Nucleus accumbens (tissue), 56 donors: ENCODE results near the gene BTAF1.
"Not testable (repeated sequence)": the region's sequence is repeated elsewhere in the genome, so short reads cannot be mapped to it uniquely, and the experiment has no call there.

Experiments
- DNase-seq, 56 donors: peaks; one replicate each; lab custom pipeline; 2025; lab: John Stamatoyannopoulos, UW

The BTAF1 gene

DNA sequence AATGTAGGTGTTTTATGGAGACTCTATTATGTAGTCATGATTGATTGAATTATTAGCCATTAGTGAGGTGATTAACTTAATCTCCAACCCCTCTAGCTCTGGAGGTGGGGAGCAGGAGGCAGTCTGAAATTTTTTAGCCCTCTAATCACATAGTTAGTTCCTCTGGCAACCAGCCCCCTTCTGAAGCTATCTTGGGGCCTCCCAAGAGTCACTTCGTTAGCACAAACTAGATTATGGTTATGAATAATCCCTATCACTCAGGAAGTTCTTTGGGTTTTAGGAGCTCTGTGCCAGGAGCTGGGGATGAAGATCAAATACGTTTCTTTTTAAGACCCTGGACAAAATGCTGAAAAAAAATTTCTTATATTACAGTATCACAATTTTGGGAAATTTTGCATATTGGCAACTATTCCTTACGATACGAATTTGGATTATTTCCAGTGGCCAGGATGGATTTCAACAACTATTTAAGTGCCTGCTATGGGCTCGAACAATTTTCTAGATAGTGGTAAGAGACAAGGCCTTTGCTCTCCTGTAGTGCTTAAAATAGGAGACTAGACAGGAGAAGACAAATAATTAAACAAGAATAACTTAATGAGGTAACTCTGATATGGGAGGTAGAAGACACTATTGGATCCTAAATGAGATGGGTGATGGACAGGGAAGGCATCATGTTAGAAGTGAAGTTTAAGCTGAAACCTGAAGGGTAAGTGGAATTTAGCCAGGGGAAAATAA, 52.9 kb downstream of the BTAF1 start:
- no peak for DNase-seq

DNA sequence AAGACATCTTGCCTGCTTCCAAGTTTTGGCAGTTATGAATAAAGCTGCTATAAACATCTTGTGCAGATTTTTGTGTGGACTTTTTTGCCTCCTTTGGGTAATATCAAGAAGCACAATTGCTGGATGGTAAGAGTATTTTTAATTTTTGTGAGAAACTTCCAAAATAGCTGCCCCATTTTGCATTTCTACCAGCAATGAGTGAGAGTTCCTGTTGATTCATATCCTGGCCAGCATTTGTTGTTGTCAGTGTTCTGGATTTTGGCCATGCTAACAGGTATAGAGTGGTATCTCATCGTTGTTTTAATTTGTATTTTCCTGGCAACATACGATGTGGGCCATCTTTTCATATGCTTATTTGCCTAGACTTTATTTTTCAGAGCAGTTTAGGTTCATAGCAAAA, 53.9 kb downstream of the BTAF1 start:
- no peak for DNase-seq

DNA sequence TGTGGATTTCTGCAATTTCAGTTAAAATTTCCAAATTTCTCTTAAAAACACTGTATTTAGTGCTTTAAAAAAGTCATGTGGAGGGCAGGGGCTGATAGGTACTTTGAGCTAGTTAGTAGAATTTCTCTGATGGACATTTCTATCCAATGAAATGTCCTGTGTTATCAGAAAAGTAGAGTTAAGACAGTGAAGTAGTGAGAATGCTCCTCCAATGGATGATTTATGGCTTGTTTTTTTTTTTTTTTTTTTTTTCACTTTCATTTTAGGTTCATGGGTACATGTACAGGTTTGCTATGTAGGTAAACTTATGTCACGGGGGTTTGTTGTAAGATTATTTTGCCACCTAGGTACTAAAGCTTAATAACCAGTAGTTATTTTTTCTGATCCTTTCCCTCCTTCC, 55.0 kb downstream of the BTAF1 start:
- no peak for DNase-seq

DNA sequence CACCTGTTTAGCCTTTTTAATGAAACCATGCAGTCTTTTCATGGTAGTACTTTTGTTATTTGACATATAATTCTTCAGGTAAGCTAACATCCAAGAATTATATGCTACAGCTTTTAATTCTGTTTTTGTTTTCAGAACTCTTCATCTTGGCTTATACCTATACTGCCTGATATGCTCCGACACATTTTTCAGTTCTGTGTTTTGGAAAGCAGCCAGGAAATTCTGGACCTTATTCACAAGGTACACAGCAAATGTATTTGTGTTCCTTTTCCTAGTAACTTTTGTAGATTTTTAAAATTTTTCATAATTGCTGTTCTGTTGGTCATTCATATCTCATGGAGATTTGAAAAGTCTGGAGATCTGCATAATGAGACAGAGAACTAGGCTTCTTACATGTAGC, 56.7 kb downstream of the BTAF1 start:
- DNase-seq: no peak

DNA sequence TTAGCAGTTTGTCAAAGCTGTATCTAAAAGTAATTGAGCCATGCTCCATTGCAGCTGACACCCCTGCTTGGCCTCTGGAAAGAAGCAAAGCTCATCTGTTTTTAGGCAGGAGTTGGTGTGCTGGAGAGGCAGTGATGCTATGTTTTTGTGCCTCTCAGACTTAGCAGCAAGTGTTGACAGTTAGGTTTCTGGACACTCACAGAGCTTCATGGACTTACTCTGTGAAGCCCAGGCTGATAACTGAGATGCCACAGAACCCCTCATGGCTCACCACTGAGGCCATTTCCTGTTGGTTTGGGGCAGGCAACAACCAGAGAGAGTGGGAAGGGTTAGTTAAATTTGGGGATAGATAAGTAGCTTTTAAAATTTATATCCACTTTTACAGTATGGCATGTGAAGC, 59.8 kb downstream of the BTAF1 start:
- no peak for DNase-seq

DNA sequence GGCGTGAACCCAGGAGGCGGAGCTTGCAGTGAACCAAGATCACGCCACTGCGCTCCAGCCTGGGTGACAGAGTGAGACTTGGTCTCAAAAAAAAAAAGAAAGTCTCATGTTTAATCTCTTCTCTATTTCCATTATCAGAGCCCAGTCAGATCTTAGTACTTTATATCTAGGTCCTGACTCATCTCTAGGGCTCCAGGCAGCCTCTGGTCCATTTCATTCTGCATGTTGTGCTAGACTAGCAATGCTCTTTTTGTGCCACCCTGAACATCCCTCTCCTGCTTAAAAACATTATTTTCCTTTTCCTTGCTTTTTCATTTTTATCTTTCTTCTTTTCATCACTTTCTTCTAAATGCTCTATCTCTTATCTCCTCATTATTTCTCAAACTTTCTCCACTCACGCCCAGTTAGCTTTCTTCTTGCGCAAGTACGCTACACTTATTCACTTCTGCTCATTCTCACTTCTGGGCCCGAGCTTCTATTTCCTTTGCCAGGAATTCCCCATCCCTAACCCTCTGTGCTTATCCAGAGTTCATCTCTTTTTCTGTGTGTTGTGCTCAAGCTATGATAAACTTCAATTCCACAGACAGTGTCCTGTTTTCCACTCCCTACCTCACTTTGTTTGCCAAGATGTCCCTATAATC, 63.9 kb downstream of the BTAF1 start:
- no peak for DNase-seq

DNA sequence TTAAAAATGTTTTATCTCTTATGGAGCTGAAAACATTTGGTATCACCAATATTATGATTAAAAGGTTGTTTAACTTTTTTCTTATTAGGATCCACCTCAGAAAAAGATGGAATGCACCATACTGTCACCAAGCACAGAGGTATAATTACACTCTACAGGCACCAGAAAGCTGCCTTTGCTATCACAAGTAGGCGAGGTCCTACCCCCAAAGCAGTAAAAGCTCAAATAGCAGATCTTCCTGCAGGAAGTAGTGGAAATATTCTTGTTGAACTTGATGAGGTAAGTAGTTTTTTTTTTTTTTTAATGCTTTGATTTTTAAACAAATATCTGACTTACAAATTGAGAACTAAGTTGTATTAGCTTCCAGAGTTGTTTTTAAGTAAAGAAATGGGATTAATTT, 68.5 kb downstream of the BTAF1 start:
- no peak for DNase-seq

DNA sequence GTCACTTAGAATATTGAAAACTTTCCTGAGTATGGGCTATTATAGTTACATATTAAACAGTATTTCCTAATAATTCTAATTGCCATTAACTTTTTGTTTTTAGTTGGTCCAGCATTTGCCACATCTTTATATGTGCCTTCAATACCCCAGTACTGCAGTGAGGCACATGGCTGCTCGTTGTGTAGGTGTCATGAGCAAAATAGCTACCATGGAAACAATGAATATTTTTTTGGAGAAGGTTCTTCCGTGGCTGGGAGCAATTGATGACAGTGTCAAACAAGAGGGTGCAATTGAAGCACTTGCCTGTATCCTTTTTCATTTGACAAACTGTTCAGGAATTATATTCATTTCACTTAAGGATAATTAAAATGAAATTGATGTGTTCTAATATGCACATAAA, 72.7 kb downstream of the BTAF1 start:
- DNase-seq: peak in 9 of 56 donors; percentile 1 to 47 (median 13)

DNA sequence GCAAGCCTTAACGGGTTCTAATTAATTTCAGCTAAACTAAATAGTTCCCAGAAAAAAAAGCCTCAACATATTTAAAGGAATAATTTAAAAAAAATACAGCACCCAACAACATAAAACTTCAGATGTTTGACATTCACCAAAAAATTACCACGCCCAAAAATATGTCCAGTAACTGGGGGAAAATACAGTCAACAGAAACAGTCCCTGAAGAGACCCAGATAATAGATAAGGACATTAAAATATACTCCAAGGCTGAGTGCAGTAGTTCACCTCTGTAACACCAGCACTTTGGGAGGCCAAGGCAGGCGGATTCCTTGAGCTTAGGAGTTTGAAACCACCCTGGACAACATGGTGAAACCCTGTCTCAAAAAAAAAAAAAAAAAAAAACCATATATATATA, 78.0 kb downstream of the BTAF1 start:
- DNase-seq: no peak

DNA sequence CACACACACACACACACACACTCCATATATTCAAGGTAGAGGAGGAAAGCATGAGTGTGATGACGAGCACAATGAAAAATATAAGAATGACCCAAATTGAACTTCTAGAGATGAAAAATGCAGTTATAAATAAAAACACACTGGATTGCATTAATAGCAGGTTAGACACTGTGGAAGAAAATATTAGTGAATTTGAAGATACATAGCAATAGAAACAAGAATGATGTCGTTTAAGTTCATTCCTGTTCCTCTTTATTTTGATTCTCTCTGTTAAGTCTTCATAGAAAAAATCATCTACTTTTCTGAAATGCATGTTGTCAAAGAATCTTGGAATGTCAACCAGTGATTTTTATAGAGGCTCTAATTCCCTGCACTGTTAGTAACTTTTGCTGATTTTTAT, 78.4 kb downstream of the BTAF1 start:
- DNase-seq: no peak

DNA sequence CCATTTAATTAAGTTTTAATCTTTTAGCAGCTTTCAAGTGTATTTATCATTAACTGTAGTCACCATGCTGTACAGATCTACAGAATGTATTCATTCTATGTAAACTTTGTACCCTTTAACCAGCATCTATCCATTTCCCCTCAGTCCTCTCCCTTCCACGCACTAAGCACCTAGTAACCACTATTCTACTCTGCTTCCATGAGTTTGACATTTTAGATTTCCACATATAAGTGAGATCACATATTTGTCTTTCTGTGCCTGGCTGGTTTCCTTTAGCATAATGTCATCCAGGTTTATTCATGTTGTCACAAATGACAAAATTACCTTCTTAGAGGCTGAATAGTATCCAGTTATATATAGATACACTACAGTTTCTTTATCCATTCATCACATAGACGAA, 79.7 kb downstream of the BTAF1 start:
- no peak for DNase-seq

DNA sequence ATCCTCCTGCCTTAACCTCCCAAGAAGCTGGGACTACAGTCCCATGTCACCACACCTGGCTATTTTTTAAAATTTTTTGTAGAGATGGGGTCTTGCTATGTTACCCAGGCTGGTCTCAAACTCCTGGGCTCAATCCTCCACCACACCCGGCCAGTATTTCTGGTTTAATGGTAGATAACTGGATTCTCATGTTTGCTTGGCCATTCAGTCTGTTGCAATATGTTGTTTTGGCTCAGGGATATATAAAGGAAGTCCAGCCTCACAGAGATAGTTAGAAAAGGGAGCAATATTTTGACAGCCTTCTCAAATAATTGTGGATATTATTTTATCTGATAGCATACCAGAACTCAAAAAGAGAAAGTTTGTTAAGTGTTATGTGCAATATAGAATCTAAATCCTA, 82.4 kb downstream of the BTAF1 start:
- DNase-seq: no peak

DNA sequence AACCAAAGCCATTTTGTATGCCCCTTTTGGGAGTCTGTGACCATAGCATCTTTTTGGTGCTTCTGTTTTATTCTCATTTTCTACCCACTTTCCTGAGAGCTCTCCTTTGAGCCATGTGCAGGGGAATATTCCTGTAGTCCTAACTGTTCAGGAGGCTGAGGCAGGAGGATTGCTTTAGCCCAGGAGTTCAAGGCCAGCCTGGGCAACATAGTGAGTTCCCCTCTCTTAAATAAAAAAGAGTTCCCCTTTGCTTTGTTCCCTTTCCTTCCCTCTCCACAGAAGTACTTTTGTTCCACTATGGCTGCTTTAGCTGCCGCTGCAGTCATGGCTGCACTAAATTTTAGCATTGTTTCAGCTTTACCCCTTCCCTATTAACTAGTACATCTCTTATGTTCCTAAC, 85.9 kb downstream of the BTAF1 start:
- DNase-seq: no peak

DNA sequence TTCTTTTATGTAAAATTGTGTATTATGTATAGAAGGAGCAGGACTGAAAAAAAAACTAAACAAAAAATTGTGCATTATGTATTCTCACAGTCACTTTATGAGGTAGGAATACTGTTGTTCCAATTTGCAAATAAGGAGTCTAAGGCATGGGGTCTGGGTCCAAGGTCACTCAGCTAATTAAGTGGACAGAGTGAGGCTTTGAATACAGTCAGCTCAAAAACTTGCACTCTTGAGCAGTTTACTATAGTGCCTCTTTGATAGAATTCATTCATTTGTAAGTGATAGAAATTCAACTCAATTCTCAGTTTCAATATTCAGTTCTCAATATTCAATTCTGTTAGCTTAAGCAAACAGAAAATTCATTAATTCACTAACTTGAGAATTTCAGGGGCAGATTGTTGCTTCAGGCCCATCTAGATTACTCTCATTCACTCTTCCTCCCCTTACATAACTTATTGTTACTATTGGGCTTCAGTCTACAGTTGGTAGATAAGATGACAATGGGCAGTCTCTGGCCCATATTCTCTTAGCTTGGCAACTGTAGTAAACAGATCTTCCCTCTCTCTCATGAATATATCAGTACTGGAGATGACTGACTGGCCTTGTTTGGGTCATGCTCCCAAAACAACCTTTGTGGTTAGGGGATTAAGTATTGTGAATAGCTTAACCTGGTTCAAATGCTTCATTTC, 86.6 kb downstream of the BTAF1 start:
- DNase-seq: no peak

DNA sequence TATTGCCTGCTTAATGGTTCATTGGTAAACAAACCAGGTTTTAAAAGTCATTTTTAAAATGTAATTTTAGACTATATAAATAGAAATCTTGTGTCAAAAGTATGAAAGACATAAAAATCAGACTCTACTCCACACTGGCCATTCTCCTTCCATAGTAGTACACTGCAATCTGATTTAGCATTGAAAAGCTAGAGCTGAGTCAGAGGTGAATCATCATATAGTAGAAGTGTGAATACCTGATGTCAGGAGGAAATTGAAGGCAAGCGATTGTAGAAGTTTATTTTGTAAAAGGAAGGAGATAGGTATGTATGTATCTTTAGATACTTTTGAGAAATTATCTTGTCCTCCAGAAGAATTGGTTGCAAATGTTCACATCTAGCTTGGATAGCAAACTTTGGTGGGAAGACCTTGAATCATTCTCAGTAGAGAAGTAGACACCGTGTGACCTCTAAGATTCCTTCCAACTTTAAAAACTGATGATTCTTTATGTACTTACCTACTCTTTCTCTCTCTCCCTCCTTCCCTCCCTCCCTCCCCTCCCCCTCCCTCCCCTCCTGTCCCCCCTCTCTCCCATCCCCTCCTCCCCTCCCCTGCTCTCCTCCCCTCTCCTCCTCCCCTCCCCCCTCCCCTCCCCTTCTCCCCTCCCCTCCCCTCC, 88.1 kb downstream of the BTAF1 start:
- DNase-seq: no peak

DNA sequence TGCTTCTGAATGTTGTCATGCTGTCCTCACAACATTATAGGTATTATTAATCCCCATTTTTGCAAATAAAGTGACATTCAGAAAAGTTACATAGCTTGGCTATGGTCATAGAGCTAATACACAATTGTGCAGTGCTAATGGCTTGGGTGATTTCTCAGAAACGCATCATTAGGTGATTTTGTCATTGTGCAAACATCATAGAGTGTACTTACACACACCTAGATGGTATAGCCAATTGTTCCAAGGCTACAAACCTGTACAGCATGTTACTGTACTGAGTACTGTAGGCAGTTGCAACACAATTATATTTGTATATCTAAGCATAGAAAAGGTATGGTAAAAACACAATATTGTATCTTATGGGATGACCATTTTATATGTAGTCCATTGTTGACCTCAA, 91.0 kb downstream of the BTAF1 start:
- DNase-seq: no peak

DNA sequence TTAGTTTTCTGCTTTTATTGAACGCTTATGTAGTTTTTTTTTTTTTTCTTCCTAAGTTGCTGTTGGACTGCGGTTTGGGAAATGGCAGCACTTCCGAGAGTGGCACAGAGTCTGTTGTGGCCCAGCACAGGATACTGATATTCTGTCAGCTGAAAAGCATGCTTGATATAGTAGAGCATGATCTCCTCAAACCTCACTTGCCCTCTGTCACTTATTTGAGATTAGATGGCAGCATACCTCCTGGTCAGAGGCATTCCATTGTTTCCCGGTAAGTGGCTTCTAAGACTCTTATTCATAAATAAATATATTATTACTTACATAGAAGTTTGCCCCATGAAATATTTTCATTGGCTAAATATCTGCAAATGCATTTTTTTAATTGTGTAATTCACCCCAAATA, 101.1 kb downstream of the BTAF1 start:
- no peak for DNase-seq

DNA sequence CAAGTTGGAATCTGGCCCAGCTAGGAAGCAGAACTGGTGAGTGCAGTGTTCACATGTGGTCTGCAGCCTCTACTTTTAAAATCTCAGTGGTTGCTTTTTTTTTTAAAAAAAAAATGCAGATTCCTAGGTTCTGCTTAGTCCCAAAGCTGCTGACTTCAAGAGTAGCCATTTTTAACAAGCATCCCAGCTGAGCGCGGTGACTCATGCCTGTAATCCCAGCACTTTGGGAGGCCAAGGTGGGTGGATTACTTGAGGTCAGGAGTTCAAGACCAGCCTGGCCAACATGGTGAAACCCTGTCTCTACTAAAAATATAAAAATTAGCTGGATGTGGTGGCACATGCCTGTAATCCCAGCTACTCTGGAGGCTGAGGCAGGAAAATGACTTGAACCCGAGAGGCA, 101.8 kb downstream of the BTAF1 start:
- DNase-seq: not testable (repeated sequence)

DNA sequence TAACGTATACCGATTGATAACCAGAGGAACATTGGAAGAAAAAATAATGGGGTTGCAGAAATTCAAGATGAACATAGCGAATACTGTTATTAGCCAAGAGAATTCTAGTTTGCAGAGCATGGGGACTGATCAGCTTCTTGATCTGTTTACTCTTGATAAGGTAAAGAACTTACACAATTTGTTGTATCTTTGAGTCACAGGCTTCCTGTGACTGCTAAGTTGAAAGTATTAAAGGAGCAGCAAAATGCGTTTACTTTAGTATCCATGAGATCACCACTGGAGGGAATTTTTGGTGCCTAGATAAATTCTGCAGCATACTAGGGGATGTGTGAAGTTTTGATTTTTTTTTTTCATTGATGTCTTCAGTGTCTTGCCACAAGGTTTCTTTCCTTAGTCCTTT, 103.6 kb downstream of the BTAF1 start:
- no peak for DNase-seq

DNA sequence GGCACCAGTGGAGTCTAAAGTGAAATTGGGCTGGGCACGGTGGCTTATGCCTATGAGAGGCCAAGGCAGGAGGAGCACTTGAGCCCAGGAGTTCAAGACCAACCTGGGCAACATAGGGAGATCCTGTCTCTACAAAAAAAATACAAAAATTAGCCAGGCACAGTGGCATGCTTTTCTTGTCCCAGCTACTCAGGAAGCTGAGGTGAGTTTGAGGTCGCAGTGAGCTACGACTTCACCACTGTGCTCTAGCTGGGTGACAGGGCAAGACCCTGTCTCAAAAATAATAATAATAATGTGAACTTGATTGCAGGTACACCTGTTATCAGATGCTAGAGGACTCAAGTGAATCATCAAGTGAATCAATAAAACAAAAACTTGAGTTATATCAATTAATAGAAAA, 108.0 kb downstream of the BTAF1 start:
- DNase-seq: no peak

DNA sequence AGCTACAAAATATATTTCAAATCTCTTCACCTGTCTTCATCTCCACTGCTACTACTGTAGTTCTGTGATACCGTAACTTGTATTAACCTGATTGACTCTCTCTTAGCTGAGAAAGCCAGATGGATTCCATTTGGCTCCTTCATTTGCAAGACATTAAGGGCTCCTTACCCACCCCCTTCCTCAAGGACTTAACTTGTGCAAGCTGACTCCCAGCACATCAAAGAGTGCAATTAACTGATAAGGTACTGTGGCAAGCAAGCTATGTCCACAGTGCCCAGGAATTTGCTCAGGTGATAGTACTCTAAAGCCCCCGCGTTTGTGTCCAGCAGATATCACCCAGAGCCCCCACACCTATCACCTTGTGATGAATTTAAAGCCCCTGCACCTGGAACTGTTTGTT, 109.5 kb downstream of the BTAF1 start:
- not testable (repeated sequence) for DNase-seq

DNA sequence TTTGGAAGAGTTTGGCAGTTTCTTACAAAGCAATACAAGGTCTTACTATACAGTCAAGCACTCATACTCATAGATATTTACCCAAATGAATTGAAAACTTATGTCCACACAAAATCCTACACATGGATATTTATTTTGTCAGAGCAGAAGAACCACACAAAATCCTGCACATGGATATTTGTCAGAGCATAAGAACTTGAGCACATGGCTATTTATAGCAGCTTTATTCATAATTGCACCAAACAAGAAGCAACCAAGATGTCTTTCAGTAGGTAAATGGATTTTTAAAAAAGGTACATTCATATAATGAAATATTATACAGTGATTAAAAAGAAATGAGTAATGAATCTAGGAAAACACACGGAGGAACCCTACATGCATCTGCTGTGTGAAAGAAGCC, 115.4 kb downstream of the BTAF1 start:
- DNase-seq: no peak
